Suppressor macrophage (primary cell): Measurements from ENCODE around the gene ADAM11.
"Not testable (repeated sequence)": the region's sequence is repeated elsewhere in the genome, so short reads cannot be mapped to it uniquely, and the experiment has no call there.

Experiments used
- DNase-seq, 4 experiments: peaks; one replicate each; pipeline ENCODE4 v3.0.0-alpha.2; 2020 to 2022

The ADAM11 gene

GRCh38 chr17:44795928-44796327 is 37.1 kb downstream of the ADAM11 start:
- no peak for DNase-seq

- no peak for DNase-seq
Observed at GRCh38 chr17:44796731-44797130, 37.9 kb downstream of the ADAM11 start.

GRCh38 chr17:44797802-44798201 is 39.0 kb downstream of the ADAM11 start:
- no peak for DNase-seq

GRCh38 chr17:44798356-44798755 is 39.6 kb downstream of the ADAM11 start:
- DNase-seq, result no peak

GRCh38 chr17:44801880-44802279 is 43.1 kb downstream of the ADAM11 start:
- DNase-seq, result no peak

- DNase-seq, result no peak
Observed at GRCh38 chr17:44804302-44805089, 45.7 kb downstream of the ADAM11 start.

- DNase-seq, result no peak
Observed at GRCh38 chr17:44807093-44807816, 48.5 kb downstream of the ADAM11 start.

- DNase-seq, result no peak
Observed at GRCh38 chr17:44807817-44808155, 49.0 kb downstream of the ADAM11 start.

- DNase-seq, result no peak
Observed at GRCh38 chr17:44808156-44808555, 49.4 kb downstream of the ADAM11 start.

- not testable (repeated sequence) for DNase-seq
Observed at GRCh38 chr17:44808656-44809388, 50.0 kb downstream of the ADAM11 start.

GRCh38 chr17:44812263-44812662 is 53.5 kb downstream of the ADAM11 start:
- DNase-seq, result no peak

GRCh38 chr17:44818508-44818907 is 59.7 kb downstream of the ADAM11 start:
- not testable (repeated sequence) for DNase-seq

GRCh38 chr17:44820631-44821212 is 61.9 kb downstream of the ADAM11 start:
- DNase-seq, result no peak

GRCh38 chr17:44825236-44825635 is 66.4 kb downstream of the ADAM11 start:
- DNase-seq, result not testable (repeated sequence)

GRCh38 chr17:44826123-44826790 is 67.5 kb downstream of the ADAM11 start:
- DNase-seq, result no peak

GRCh38 chr17:44827863-44828262 is 69.1 kb downstream of the ADAM11 start:
- DNase-seq, result no peak

- DNase-seq, result peak in 3 of 4 experiments; percentile 14 to 39 (median 17)
Observed at GRCh38 chr17:44828919-44829522, 70.2 kb downstream of the ADAM11 start.

- DNase-seq, result peak; percentile 10 to 54 (median 28)
Observed at GRCh38 chr17:44829523-44830358, 71.0 kb downstream of the ADAM11 start, which contains the start of gene GJC1. Gene GJC1, minus strand, starts transcription at chr17:44830287. Its CDS starts 24,470 bp downstream, at chr17:44805817.

- DNase-seq, result peak in 2 of 4 experiments; percentile 12 to 23
Observed at GRCh38 chr17:44830359-44831288, 71.8 kb downstream of the ADAM11 start.

- DNase-seq, result peak in 1 of 4 experiments; percentile 6
Observed at GRCh38 chr17:44831371-44831770, 72.6 kb downstream of the ADAM11 start.
